Bronchial epithelial cell (primary cell): Measurements from ENCODE around the gene CLEC11A. TPM values are rescaled to one million over a fixed set of nuclear protein-coding genes. Genes with fewer than 3 reads are reported as not detected.
"Not testable (repeated sequence)": the region's sequence is repeated elsewhere in the genome, so short reads cannot be mapped to it uniquely, and the experiment has no call there.

Experiments
- DNase-seq: peaks from one replicate; pipeline ENCODE4 v3.0.0-alpha.2; 2010; ENCODE audit warnings: low read depth
- FAIRE-seq: peaks from 2 replicates; lab custom pipeline; 2011; peaks lifted over from hg19 to GRCh38; lab: Jason Lieb, UNC
- H3K27me3 ChIP-seq: 2 replicates; pipeline ENCODE4 v1.5.1; 2011; ENCODE audit warnings: low read length; ENCODE audit not compliant: control insufficient read depth, insufficient read depth
- H3K36me3 ChIP-seq: 2 replicates; pipeline ENCODE4 v1.5.1; 2011; ENCODE audit warnings: low read length; ENCODE audit not compliant: control insufficient read depth, insufficient read depth
- H3K4me3 ChIP-seq: 2 replicates; pipeline ENCODE4 v1.5.1; 2011; ENCODE audit warnings: mild to moderate bottlenecking, low read depth, low read length, control low read depth
- total RNA-seq: library from RNA; depleted of rRNA; stranded (reverse); fragments of >200 nt; gene quantifications from 2 replicates; pipeline ENCODE4 v1.2.1, GENCODE V29; 2014
- TF ChIP-seq, protein P1 (sequence below): IDR thresholded peaks from 2 replicates; pipeline ENCODE4 v1.5.1; 2011; ENCODE audit warnings: mild to moderate bottlenecking, moderate library complexity, low read length, control low read depth, inconsistent platforms; ENCODE audit not compliant: insufficient read depth, severe bottlenecking

CLEC11A gene
- total RNA-seq, 1 donor from 2014 or later, result 0.26 TPM

DNA sequence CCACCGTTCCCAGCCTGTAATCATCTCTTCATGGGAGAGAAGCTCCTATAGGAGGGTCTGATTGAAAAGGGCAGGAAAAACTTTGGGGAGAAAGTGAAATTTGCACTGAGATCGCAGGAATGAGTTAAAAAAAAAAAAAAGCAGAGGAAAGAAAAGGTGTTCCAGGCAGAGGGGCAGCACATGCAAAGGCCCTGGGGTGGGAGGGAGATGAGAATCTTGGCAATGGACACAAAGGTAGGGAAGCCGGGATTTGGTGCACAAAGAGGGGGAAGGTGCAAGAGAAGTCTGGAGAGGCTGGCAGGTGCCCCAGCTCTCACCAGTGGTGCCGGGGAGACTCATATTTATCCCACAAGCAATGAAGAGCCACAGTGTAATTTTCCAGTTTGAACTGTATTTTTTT is 30.7 kb downstream of the CLEC11A start:
- Histone ChIP-seq H3K36me3 (no peaks in the 10 kb centered on the region), H3K27me3 (no peaks in the 10 kb centered on the region), H3K4me3 (no peak overlapping the region)
- DNase-seq (no peak), FAIRE-seq (no peak)
- TF ChIP-seq, protein P1, sequence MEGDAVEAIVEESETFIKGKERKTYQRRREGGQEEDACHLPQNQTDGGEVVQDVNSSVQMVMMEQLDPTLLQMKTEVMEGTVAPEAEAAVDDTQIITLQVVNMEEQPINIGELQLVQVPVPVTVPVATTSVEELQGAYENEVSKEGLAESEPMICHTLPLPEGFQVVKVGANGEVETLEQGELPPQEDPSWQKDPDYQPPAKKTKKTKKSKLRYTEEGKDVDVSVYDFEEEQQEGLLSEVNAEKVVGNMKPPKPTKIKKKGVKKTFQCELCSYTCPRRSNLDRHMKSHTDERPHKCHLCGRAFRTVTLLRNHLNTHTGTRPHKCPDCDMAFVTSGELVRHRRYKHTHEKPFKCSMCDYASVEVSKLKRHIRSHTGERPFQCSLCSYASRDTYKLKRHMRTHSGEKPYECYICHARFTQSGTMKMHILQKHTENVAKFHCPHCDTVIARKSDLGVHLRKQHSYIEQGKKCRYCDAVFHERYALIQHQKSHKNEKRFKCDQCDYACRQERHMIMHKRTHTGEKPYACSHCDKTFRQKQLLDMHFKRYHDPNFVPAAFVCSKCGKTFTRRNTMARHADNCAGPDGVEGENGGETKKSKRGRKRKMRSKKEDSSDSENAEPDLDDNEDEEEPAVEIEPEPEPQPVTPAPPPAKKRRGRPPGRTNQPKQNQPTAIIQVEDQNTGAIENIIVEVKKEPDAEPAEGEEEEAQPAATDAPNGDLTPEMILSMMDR, result no peak

DNA sequence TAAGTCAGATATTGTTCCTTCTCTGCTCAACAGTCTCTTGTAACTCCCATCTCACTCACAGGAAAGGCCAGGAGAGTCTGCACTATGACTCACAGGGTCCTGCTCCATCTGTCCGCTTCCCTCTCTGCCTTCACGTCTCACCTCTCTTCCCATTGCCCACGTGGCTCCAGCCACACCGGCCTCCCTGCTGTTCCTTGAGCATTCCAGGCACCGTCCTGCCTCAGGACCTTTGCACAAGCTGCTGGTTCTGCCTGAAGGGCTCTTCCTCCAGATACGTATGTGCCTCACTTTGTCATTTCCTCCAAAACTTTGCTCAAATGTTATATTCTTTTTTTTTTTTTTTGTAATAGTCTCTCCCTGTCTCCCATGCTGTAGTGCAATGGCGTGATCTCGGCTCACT is 33.1 kb downstream of the CLEC11A start:
- H3K27me3 ChIP-seq, H3K4me3 ChIP-seq, DNase-seq, H3K36me3 ChIP-seq, FAIRE-seq: not testable (repeated sequence)

DNA sequence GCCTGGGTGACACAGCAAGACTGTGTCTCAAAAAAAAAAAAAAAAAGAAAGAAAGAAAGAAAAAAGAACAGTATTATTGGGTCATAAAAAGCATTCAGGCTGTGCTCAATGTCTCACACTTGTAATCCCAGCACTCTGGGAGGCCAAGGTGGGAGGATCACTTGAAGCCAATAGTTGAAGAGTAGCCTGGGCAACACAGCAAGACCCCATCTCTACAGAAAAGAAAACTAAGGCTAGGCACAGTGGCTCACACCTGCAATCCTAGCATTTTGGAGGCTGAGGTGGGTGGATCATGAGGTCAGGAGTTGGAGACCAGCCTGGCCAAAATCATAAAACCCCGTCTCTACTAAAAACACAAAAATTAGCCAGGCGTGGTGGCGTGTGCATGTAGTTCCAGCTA is 34.5 kb downstream of the CLEC11A start:
- H3K4me3 ChIP-seq, DNase-seq, FAIRE-seq, H3K27me3 ChIP-seq, H3K36me3 ChIP-seq: not testable (repeated sequence)

DNA sequence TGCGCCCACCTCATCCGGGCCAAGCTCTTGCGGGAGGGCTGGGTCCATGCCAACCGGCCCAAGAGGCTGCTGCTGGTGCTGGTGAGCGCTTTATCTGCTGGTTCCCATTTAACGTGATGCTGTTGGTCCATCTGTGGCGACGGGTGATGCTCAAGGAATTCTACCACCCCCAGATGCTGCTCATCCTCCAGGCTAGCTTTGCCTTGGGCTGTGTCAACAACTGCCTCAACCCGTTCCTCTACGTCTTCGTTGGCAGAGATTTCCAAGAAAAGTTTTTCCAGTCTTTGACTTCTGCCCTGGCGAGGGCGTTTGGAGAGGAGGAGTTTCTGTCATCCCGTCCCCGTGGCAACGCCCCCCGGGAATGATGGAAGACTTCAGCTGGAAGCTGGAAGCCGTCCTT is 35.9 kb downstream of the CLEC11A start:
- H3K27me3 ChIP-seq, H3K4me3 ChIP-seq, FAIRE-seq, H3K36me3 ChIP-seq, DNase-seq: not testable (repeated sequence)

DNA sequence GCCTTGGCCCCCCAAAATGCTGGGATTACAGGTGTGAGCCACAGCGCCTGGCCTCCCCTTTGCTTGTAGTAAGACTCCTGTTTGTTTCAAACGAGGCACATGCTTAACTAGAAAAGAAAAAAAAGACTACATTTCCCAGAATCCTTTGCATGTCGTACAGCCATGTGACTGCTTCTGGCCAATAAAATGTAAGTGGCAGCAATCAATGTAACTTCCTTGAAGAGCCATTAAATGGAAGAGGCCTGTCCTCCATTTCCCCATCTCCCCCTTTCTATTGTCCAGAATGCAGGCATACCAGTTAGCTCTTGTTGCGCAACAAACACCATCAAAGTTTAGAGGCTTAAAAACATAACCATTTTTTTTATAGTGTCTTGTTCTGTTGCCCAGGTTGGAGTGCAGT is 36.7 kb downstream of the CLEC11A start:
- FAIRE-seq (no peak), DNase-seq (peak; percentile 13)
- H3K27me3 ChIP-seq, result no peaks in the 10 kb centered on the region
- no peaks in the 10 kb centered on the region for H3K36me3 ChIP-seq
- TF ChIP-seq, protein P1, result no peak
- no peak overlapping the region for H3K4me3 ChIP-seq

DNA sequence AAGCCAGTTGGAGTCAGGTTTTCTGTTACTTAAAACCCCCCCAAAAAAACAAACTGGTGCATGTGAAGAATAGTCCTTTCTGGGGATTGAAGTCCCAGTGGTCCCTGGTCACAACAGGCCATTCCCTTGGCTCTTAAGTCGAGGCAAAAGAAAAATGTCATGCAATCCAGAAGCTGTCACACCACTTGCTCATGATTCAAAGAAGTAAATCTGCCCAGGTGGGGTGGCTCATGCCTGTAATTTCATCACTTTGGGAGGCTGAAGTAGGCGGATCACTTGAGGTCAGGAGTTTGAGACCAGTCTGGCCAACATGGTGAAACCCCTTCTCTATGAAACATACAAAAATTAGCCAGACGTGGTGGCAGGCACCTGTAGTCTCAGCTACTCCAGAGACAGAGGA is 38.3 kb downstream of the CLEC11A start:
- not testable (repeated sequence) for H3K36me3 ChIP-seq, H3K27me3 ChIP-seq, FAIRE-seq, DNase-seq, H3K4me3 ChIP-seq

DNA sequence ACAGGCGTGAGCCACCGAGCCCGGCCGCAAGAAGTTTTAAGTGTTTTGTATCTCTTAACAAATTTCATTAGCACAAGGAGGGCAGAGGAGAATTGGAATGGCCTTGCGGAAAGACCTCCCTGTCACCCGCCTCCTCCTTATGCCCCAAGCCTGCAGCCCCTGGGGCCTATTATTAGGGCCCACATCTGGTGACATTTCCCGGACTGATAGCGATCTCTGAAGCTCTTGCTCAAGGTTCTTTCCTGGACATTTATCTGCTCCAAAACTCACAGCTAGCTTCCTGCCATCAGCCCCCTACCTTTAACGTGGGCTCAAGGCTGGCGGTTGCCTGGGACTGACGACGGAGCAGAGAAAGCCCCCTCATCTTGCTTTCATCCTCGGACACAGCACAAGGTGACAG is 40.4 kb downstream of the CLEC11A start:
- DNase-seq, H3K27me3 ChIP-seq, FAIRE-seq, H3K36me3 ChIP-seq, H3K4me3 ChIP-seq: not testable (repeated sequence)

DNA sequence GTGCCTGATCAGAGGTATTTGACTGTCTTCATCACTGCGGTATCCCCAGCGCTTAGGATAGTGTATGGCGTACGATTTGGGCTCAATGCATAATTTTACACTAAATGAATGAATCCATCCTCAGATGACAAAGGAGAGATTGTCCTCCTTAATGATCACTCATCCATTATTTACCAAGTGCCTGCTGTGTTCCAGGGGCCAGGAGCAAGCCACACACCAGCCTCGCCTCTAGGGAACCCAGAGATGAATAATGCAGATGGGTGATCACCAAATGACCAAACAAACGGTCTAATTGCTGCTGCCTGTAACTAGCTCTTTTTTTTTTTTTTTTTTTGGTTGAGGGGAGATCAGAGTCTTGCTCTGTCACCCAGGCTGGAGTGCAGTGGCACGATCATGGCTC is 41.2 kb downstream of the CLEC11A start:
- TF ChIP-seq, protein P1, result no peak
- FAIRE-seq (no peak), DNase-seq (no peak)
- Histone ChIP-seq H3K27me3 (no peaks in the 10 kb centered on the region), H3K36me3 (no peaks in the 10 kb centered on the region), H3K4me3 (no peak overlapping the region)

DNA sequence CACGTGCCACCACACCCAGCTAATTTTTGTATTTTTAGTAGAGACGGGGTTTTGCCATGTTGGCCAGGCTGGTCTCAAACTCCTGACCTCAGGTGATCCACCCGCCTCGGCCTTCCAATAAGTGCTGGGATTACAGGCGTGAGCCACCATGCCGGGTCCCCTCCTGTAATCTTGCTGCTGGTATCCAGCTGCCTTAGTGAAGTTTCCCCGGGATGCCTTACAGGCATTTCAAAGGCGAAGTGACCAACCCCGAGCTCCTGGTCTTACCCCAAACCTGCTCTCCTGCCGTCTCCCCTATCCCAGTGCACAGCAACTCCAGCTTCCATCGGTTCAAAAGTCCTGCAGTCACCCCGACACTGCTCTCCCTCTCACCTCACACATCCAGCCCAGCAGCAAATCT is 43.6 kb downstream of the CLEC11A start:
- not testable (repeated sequence) for H3K4me3 ChIP-seq, H3K27me3 ChIP-seq, H3K36me3 ChIP-seq, DNase-seq
- peak; percentile 68 for FAIRE-seq

DNA sequence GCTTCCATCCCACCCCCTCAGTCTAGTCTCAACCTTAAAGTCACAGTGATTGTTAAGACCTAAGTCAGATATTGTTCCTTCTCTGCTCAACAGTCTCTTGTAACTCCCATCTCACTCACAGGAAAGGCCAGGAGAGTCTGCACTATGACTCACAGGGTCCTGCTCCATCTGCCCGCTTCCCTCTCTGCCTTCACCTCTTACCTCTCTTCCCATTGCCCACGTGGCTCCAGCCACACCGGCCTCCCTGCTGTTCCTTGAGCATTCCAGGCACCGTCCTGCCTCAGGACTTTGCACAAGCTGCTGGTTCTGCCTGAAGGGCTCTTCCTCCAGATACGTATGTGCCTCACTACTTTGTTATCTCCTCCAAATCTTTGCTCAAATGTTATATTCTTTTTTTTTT is 44.1 kb downstream of the CLEC11A start:
- not testable (repeated sequence) for FAIRE-seq, H3K36me3 ChIP-seq, H3K4me3 ChIP-seq, H3K27me3 ChIP-seq, DNase-seq
